Gastrocnemius medialis (tissue), 4 donors: ENCODE data around the gene TPRKB.

Experiments used
- CTCF ChIP-seq, 5 experiments: fragments of 450-650 bp in 3 of 5; fragments of 200-600 bp in 2 of 5; sonication (generic) in 2 of 5; IDR thresholded peaks in 4 of 5; conservative IDR thresholded peaks in 1 of 5; 1 replicate in 4 of 5; 2 replicates in 1 of 5; pipeline ENCODE4 v1.5.1; 2016 to 2019; ENCODE audit warnings: antibody characterized with exemption in 5 of 5, mild to moderate bottlenecking in 3 of 5, moderate library complexity in 3 of 5
- POLR2A ChIP-seq, 2 donors: fragments of 450-650 bp; IDR thresholded peaks; one replicate each; pipeline ENCODE4 v1.6.1; 2017; ENCODE audit warnings: antibody characterized with exemption in 2 of 2, mild to moderate bottlenecking in 2 of 2, moderate library complexity in 2 of 2

GRCh38 chr2:73746877-73747208 lies 9.7 kb upstream of the TPRKB start:
- no peak for TF ChIP-seq POLR2A (IDR thresholded peaks at IDR 0.05)
- no peak for TF ChIP-seq CTCF (IDR thresholded peaks at IDR 0.05 in 4 of 5, conservative IDR thresholded peaks at IDR 0.05 in 1 of 5)
